ENCODE results near the gene CHMP6.
"Not testable (repeated sequence)": the region's sequence is repeated elsewhere in the genome, so short reads cannot be mapped to it uniquely, and the experiment has no call there.

CHMP6 gene

DNA sequence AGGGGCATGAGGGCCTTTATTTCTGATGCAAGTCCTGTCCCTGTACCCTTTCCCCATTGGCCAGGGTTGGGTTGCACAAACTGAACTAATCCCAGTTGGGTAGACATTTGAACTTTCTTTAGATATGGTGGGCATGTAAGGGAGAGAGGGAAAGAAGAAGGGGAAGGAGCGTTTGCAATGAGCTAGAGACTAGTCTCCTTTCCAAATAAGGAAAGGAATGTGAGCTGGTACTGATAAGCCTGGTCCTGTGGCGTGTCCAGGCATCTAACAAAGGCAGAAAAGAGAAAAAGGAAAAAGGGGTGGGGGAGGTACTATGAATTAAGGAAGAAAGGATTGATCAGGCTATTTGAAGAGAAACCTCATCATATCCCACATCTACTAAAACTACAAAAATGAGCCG is 20.3 kb downstream of the CHMP6 start:
- DNase-seq (ENCODE audit: low read depth in 2 of 2) = no peak

- DNase-seq (ENCODE audit: low read depth in 2 of 2) = no peak
These were observed 21.2 kb downstream of the CHMP6 start for GRCh38 chr17:81012574-81013447.

DNA sequence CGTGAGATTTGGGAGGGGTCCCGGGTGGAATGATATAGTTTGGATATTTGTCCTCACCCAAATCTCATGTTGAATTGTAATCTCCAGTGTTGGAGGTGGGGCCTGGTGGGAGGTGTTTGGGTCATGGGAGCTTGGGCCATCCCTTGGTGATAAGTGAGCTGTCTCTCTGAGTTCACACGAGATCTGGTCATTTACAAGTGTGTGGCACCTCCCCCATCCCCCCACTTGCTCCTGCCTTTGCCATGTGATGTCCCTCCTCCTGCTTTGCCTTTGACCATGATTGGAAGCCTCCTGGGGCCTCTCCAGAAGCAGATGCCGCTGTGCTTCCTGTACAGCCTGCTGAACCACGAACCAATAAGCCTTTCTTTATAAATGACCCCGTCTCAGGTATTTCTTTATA is 22.0 kb downstream of the CHMP6 start:
- no peak for DNase-seq (ENCODE audit: low read depth in 2 of 2)

DNA sequence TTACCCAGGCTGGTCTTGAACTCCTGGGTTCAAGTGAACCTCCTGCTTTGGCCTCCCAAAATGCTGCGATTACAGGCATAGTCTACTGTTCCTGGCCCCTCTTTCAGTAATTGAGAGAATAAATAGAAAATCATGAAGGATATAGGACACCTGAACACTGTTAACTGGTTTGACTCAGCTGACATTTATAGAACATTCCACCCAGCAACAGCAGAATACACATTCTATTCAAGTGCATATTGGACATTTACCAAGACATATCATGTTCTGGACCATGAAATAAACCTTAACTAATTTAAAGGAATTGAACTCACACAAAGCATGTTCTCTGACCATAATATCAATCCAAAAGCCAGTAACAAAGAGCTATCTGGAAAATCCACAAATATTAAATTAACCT is 23.5 kb downstream of the CHMP6 start:
- no peak for DNase-seq (ENCODE audit: low read depth in 2 of 2)

DNA sequence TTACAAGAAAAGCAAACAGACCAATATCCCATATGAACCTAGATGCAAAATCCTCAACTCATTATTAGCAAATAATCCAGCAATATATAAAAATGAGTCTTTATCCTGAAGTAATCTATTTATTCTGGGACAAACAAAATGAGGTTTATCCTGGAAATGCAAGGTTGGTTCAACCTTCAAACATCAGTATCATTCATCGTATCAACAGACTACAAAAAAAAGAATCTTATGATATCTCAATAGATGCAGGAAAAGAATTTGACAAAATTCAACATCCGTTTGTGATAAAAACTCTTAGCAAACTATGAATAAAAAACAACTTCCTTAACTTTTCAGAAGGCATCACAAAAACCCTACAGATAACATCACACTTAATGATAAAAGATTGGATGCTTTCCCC is 24.9 kb downstream of the CHMP6 start:
- DNase-seq (ENCODE audit: low read depth in 2 of 2) = no peak

- not testable (repeated sequence) for DNase-seq (ENCODE audit: low read depth in 2 of 2)
These were observed 25.7 kb downstream of the CHMP6 start for GRCh38 chr17:81017330-81017729.

- DNase-seq (ENCODE audit: low read depth in 2 of 2) = no peak
These were observed 26.6 kb downstream of the CHMP6 start for GRCh38 chr17:81018044-81018802.

DNA sequence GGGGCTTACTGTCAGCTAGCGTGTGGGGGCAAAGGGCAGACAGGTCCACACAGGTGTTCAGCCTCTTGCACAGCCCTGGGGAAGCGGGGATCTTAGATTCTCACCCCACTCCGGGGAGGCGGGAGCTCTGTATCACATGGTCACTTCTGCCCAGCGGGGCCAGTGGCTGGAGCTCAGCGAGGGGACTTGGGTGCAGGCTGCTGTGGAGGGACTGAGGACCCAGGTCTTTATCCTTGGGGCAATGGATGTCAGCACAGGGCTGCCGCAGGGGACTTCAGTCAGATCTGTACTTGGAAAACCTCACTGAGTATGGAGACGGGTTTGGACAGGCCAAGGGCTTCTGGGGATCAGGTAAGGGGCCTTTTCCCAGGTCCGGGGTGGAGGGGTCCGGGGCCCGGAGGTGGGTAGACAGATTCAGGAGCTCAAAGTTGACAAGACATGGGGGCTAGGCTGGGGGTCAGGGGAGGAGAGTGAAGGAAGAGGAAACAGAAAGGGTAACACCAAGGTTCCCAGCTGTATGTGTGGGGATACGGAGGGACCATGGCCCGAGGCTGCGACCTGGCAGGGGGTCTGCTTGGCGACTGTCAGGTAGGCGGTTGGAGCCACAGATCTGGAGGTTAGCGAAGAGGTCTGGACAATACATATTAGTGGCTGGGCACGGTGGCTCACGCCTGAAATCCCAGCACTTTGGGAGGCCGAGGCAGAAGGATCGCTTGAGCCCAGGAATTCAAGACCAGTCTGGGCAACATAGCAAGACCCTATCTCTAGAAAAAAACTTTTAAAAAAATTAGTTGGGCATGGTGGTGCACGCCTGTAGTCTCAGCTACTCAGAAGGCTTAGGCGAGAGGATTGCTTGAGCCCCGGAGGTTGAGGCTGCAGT is 28.2 kb downstream of the CHMP6 start:
- no peak for DNase-seq (ENCODE audit: low read depth in 2 of 2)

DNA sequence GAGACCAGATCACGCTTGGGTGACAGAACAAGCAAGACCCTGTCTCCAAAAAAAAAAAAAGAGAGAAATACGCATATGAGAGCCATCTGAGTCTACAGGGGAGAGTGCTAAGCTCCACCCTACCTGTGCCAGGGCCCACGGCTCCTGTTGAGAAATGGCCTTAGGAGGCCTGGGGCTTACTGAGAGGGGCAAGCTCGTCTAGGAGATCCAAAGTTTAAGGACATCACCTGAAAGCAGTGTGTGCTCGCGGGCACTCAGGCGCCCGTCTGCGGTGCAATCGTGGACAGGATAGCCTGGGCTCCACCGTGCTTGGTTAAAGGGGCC is 28.8 kb downstream of the CHMP6 start:
- no peak for DNase-seq (ENCODE audit: low read depth in 2 of 2)

- DNase-seq (ENCODE audit: low read depth in 2 of 2) = no peak
These were observed 29.3 kb downstream of the CHMP6 start for GRCh38 chr17:81020767-81021497.

- DNase-seq (ENCODE audit: low read depth in 2 of 2) = no peak
These were observed 30.1 kb downstream of the CHMP6 start for GRCh38 chr17:81021531-81022343.

DNA sequence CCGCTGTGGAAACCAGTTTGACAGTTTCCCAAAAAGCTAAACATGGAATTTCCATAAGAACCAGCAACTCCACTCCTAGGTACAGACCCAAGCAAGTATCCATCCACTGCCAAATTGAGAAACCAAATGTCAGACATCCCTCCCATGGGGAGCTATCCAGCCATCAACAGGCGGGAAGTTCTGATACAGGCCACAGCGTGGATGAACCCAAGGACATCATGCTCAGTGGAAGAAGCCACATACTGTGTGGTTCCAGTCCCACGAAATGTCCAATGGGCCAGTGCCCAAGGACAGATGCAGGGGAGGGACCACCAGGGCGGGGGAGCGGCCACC is 30.7 kb downstream of the CHMP6 start:
- DNase-seq (ENCODE audit: low read depth in 2 of 2) = no peak

DNA sequence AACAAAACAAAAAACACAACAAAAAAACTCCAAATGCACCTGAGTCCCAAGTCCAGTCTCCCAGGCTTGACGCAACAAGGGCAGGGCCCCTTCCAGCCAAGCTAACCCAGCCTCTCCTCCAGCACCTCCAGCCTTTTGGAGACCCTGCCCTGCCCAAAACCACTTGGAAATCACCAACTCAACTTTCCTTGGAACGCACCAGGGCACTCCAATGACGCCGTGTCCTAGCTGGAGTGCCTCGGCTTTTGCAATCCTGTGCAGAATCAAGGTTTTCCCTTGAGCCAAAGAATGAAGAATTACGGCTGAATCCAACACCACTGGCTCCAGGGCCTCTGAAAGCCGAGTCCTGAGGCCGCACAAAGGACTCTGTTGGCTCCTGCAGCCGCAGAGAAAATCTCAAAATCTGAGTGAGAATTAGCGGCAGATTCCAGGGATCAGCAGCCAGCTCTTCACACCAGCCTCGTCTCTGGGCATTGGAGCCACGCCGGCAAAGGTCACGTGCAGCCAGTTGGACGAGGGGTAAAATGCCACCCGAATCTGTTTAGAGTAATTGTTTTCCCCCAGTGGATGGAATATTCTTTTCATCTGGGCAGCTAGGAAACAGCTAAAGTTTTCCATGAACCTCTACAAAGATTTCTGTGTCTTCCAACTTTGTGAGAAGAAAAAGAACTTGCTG is 33.6 kb downstream of the CHMP6 start:
- no peak for DNase-seq (ENCODE audit: low read depth in 2 of 2)

GRCh38 chr17:81025741-81026129 is 34.1 kb downstream of the CHMP6 start:
- no peak for DNase-seq (ENCODE audit: low read depth in 2 of 2)

DNA sequence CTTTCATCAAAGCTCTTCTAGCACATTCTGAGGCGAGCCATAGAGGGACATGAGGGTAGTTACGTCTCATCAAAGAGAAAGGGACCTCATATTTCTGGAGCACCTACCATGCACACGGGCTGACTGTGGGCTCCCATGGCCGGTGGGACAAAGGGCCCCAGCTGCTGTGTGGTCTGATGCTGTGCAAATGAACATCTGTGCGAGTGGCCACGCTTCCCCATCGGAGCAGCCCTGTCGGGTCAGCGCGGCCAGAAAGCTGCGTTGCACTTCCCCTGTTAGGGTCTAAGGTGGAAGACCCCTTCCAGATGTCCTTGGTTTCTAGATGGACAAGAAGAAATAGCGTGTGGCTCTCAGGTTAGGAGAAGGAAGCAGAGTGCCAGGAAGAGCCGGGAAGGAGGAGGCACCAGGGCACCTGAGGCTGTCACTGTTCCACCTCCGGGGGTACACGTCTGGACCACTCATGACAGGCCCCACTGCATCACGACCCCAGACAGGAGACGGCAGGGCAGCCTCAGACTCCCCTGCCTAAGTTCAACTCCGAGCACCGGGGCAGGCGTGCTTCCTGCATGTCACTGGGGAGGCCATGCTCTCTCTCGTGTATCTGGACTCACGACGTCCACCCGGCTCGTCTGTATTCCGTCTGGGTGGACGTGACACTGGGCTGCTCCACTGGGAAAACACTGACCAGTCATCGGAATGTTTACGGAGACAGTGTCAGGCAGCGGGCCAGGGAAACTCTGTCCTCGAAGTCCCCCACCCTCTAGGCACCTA is 34.8 kb downstream of the CHMP6 start:
- no peak for DNase-seq (ENCODE audit: low read depth in 2 of 2)

- no peak for DNase-seq (ENCODE audit: low read depth in 2 of 2)
These were observed 35.4 kb downstream of the CHMP6 start for GRCh38 chr17:81027038-81027437.

DNA sequence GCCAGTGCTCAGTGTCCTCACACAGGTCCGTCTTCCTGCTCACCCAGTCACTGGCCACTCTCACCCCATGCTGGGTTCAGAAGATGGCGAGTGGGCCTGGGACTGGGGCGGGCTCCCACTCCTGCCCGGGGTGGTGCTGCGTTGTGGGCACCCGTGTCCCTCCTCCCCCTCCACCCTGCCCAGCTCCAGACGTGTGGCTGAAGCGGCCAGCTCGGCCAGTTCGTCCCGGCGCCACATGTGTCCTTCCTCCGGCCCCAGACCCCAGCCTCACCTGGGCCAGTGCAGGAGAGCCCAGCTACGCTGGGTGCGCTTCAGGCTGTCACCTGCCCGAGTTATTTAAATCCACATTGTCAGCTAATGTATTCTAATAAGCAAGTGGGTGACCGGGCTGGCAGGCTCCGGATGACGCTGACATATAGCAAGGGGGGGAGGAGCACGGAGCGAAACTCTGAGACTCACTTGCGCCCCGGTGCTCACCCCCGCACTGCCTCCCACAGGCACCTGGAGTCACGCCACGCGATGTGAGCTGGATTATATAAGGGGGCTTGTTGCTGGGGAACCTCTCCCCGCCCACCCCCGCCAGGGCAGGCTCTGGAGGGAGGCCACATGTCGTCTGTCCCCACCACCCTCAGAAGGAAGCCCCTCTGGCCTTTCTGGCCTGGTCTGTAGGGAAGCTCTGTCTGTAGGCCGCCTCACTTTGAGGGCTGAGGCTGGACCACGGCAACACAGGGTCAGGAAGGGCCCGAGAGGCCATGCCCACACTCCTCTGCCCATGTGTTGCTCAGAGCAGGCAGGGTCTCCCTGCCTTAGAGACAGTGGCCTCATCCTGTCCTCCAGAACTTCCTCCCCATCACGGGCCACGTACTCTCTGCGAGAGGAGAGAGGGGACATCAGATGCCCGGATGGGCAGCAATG is 36.2 kb downstream of the CHMP6 start:
- no peak for DNase-seq (ENCODE audit: low read depth in 2 of 2)

GRCh38 chr17:81028506-81028858 is 36.8 kb downstream of the CHMP6 start:
- no peak for DNase-seq (ENCODE audit: low read depth in 2 of 2)

GRCh38 chr17:81029859-81030258 is 38.2 kb downstream of the CHMP6 start:
- DNase-seq (ENCODE audit: low read depth in 2 of 2) = no peak
